ENCODE data around the gene MCM8.

MCM8 gene

GRCh38 chr20:6048391-6048790, 97.9 kb downstream of the MCM8 start:
- DNase-seq (ENCODE audit: low spot score), result no peak
- in situ Hi-C loops (cut with MboI; ENCODE audit: low pct_unique_long_range_greater_than_20kb, low sequenced_read_pairs, unreplicated experiment), result no loop called here
- no peak for TF ChIP-seq CTCF (IDR thresholded peaks at IDR 0.05; ENCODE audit: extremely low read depth, insufficient read depth, missing control alignments)
